Measurements from ENCODE around the gene TRIM45.

GRCh38 chr1:117066367-117066766, 55.2 kb downstream of the TRIM45 start:
- TF ChIP-seq CTCF (conservative IDR thresholded peaks at IDR 0.05; ENCODE audit: low read length) (no peak), EZH2phosphoT487 (IDR thresholded peaks at IDR 0.05; ENCODE audit: borderline replicate concordance, low read depth, low read length) (no peak)

Data from OCI-LY7 (cell line).